ENCODE data around the gene SLC9A3.

DNA sequence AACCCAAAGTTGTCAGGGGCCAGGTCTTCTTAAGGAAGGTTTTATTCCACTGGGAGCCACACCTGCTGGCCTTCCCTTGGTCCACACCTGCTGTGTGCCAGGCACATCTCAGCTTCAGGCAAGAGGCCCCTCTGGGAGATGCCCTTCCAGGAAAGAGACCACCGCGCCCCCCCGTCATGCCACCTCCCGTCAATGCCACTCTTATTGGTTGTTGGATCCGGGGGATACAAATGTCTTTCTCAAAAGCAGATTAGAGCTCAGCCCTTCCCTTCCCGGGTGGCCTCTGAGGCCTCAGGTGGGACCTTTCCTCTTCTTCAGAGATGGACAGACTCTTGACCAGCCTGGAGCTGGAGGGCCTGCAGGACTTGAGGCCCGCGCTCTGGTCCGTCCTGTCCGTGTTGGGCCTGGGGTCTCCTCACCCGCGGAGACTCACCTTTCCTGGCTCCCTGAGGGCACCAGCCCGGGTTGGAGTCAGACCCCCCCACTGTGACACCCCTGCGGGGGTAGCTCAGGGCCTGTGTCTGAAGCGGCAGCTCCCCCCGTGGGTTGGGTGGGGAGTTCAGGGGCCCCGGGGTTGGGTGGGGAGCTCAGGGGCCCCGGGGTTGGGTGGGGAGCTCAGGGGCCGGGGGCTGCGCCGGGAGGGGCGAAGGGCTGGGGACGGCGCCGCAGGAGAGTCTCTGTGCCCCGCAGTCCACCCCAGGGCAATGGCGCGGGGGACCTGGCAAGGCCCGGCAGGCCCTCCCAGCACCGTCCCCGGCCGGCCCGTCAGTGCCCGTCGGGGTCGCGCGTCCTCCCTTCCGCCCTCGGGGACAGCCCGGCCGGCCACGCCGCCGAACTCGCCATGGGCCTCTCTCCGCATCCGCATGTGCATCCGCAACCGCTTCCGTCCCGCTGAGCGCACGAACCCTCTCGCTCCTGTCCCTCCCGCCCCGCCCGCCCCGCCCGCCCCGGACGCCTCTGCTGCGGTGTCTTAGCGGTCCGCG, 3.7 kb upstream of the SLC9A3 start:
- TF ChIP-seq, protein P1, sequence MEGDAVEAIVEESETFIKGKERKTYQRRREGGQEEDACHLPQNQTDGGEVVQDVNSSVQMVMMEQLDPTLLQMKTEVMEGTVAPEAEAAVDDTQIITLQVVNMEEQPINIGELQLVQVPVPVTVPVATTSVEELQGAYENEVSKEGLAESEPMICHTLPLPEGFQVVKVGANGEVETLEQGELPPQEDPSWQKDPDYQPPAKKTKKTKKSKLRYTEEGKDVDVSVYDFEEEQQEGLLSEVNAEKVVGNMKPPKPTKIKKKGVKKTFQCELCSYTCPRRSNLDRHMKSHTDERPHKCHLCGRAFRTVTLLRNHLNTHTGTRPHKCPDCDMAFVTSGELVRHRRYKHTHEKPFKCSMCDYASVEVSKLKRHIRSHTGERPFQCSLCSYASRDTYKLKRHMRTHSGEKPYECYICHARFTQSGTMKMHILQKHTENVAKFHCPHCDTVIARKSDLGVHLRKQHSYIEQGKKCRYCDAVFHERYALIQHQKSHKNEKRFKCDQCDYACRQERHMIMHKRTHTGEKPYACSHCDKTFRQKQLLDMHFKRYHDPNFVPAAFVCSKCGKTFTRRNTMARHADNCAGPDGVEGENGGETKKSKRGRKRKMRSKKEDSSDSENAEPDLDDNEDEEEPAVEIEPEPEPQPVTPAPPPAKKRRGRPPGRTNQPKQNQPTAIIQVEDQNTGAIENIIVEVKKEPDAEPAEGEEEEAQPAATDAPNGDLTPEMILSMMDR (IDR thresholded peaks at IDR 0.05; ENCODE audit: low read depth, low read length) = no peak
- no peak for TF ChIP-seq EZH2phosphoT487 (IDR thresholded peaks at IDR 0.05; ENCODE audit: low read depth)
